A549 treated with CpdA at 1 μM for 4 hours (cell line): ENCODE measurements around the gene MMD2. TPM values are rescaled to one million over a fixed set of nuclear protein-coding genes. Genes with fewer than 3 reads are reported as not detected.

Experiments
- total RNA-seq: library from RNA; stranded (reverse); fragments of 200-300 nt; extraction: Qiagen RNA extraction; gene quantifications from 5 replicates; pipeline ENCODE4 v1.2.3, GENCODE V29; 2022; ENCODE audit warnings: low read depth

Gene MMD2
- total RNA-seq = not detected in 5 replicates

GRCh38 chr7:4958477-4959301, at the start of gene MMD2:
TSS of gene MMD2 (minus strand) at chr7:4959187. CDS start at chr7:4959017, 170 bp downstream.

GRCh38 chr7:4883372-4884144, 75.4 kb downstream of the MMD2 start, which contains the start of gene RADIL:
TSS of gene RADIL (minus strand) at chr7:4883716. CDS start at chr7:4878139, 5,577 bp downstream.

GRCh38 chr7:4861673-4862072, 97.3 kb downstream of the MMD2 start, which contains the start of gene PAPOLB:
TSS of gene PAPOLB (minus strand) at chr7:4862030. CDS start at chr7:4861810, 220 bp downstream.

Other genes starting within 250 kb of the MMD2 start
- gene AP5Z1, start 183.6 kb downstream of the MMD2 start, total RNA-seq = 20.1 to 41.4 TPM (median 34.3 TPM) in 5 replicates
- not detected in 5 replicates for gene PAPOLB, start 97.2 kb downstream of the MMD2 start, total RNA-seq
- gene RADIL, start 75.5 kb downstream of the MMD2 start, total RNA-seq = 1.2 to 2.4 TPM (median 1.6 TPM) in 5 replicates
- 5.4 to 7.6 TPM (median 5.7 TPM) in 5 replicates for gene RBAK, start 86.7 kb upstream of the MMD2 start, total RNA-seq
- gene WIPI2, start 231.0 kb upstream of the MMD2 start, total RNA-seq = 49.3 to 59.0 TPM (median 56.5 TPM) in 5 replicates